IPS-NIHi7 (cell line): ENCODE data around the gene ACAA1.
"Not testable (repeated sequence)": the region's sequence is repeated elsewhere in the genome, so short reads cannot be mapped to it uniquely, and the experiment has no call there.

Source experiments
- DNase-seq: peaks from one replicate; pipeline ENCODE4 v3.0.0; 2012; ENCODE audit warnings: mixed read lengths; ENCODE audit errors: extremely low spot score

ACAA1 gene, protein sequence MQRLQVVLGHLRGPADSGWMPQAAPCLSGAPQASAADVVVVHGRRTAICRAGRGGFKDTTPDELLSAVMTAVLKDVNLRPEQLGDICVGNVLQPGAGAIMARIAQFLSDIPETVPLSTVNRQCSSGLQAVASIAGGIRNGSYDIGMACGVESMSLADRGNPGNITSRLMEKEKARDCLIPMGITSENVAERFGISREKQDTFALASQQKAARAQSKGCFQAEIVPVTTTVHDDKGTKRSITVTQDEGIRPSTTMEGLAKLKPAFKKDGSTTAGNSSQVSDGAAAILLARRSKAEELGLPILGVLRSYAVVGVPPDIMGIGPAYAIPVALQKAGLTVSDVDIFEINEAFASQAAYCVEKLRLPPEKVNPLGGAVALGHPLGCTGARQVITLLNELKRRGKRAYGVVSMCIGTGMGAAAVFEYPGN

DNA sequence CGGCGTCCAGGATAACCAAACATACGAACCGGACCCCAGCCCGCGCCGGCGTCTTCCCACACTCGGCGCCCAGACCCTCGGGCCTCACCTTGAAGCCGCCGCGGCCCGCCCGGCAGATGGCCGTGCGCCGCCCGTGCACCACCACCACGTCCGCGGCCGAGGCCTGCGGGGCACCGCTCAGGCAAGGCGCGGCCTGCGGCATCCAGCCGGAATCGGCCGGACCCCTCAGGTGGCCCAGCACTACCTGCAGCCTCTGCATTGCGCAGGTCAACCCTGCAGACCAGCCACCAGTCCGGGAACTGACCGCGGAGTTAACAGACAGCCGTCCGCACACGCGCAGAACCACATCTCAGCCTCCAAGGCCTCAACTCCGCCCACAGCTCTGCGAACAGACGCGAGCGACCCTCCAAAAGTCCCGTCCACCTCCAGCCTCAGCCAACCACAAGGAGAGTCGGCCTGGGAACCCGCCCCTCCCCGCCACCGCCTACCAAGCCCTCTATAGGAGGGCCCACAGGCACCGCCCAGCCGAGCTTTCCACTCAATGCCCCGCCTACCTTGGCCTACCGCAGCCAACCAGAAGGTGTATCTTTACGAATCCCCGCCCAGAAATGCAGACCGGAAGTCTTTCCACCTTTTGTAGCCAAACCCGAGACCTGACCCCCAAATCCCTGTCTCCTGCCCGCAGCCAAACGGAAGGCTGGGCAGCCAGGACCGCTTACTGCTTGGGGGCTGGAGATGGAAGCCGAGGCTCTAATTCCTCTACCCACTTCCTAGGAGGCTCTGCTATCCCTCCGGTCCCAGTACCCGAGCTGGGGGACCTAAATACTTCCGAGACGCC lies at the start of gene ACAA1:
TSS of gene ACAA1 (minus strand) at position 351 of the 838 bp plus-strand sequence. CDS start at position 259, 92 bp downstream.
- DNase-seq = peak; percentile 98

DNA sequence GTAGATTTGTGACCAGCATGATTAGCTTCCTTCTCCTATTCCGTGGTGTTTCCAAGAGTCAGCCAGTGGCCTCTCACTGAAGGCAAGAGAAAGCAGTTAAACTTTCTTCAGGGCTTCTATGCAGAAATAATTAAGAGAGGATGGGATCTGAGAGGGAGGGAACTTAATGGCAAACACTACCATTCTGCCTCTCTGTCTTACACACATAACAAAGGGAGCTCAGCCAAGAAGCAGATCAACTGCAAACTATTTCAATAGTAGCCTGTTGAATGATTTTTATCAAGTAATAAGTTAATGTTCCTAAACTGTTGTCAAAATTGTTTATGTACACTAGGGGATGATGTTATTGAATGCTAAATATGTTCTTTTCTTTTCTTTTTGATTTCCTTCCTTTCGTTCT lies 40.3 kb upstream of the ACAA1 start:
- DNase-seq = no peak

DNA sequence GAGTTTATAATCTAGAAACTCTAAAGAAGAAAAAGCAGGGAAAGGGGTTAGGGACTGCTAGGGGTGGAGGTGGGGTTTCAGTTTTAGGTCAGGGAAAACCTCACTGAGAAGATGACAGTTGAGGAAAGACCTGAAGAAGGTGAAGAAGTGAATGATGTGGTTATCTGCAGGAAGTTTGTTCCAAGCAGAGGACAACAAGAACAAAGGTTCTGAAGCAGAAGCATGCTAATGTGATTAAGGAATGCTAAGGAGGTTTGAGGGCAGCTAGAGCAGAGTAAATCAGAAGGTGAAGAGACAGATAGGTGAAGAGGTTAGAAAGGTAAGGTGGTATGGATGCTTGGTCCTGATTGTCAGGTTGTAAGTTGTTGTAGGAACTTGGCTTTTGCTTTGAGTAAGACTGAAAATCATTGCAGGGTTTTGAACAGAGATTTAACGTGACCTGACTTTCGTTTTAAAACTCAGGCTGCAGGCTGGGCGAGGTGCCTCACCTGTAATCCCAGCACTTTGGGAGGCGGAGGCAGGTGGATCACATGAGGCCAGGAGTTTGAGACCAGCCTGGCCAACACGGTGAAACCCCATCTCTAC lies 37.0 kb upstream of the ACAA1 start:
- no peak for DNase-seq

DNA sequence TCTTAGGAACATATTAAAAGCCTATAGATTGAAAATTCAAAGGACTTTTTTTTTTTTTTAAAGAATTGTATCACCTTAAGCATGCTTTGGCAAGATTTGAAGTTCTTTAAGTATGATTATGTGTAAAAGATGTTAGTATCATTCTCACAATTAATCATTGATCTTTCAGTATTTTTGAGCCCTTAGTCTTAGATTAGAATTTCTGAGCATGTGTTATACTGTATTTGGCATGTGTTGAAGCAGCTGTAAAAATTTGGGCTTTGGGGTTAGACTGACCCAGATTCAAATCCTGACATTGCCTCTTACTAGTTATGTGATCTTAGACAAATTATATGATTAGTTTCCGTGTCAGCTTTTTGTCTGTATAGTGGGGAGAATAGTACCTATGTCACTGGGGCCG lies 34.7 kb upstream of the ACAA1 start:
- no peak for DNase-seq

DNA sequence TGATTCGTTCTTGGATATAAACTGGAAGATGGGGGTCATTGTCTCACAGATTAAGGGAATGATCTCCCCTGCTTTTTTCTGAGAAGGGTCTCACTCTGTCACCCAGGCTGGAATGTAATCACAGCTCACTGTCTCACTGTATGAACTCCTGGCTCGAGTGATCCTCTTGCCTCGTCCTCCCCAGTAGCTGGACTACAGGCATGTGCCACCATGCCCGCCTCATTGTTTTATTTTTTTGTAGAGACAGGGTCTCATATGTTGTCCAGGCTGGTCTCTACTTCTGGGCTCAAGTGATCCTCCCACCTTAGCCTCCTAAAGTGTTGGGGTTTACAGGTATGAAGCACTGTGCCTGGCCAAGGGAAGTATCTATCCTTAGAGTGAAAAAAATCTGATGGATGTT lies 33.8 kb upstream of the ACAA1 start:
- DNase-seq = no peak

DNA sequence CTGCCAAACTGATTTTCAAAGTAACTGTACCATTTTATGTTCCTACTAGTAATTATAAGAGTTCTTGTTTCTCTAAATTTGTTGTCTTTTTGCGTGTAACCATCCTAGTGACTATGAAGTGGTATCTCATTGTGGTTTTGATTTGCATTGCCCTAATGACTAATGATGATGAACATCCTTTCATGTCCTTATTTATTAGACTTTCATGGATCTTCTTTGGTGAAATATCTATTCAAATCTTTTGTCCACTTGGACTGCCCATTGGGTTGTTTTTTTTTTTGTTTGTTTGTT lies 32.0 kb upstream of the ACAA1 start:
- no peak for DNase-seq

DNA sequence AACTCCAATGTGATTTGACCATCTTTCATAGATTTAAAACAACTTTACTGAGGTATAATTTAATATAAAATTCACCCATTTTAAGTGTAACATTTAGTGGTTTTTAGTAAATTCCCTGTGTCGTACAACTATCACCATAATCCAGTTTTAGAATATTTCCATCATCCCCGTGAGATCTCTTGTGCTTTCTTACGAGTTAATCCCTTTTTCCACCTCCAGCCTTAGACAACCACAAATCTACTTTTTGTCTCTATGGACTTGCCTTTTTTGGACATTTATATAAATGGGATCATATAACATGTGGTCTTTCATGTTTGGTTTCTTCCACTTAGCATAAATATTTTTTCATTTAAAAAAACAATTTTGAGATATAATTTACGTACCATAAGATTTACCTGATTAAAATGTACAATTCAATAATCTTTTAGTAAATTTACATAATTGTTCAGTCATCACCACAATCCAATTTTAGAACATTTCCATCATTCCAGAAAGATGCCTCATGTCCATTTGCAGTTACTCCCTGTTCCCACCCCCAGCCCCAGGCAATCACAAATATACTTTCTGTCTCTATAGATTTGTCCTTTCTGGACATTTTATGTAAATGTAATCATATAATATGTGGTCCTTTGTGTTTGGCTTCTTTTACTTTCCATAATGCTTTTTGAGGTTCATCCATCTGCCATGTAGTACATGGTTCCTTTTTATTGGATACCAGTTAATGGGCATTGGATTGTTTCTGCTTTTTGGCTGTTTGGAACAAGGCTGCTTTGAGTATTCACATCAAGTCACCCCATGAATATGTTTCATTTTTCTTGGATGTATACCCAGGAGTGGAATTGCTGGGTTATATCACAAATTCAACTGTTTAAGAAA lies 31.5 kb upstream of the ACAA1 start:
- no peak for DNase-seq

DNA sequence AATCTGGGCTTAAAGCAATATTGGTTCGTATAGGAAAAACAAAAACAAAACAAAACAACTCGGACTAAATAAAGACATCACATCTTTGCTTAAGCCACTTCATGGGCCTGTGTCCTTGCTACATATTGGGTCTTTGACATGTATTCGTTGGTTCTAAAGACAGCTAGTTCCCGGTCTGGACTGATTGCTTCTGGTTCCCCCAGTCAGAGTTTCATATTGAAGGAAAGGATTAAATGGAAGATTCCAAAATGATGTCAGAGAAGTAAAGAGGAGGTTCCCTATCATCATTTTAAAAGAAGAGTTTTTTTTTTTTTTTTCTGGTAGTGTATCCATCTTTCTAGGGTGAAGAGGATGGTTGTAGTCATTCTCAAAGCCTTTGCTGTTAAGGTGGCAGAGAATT lies 30.7 kb upstream of the ACAA1 start:
- DNase-seq = no peak

DNA sequence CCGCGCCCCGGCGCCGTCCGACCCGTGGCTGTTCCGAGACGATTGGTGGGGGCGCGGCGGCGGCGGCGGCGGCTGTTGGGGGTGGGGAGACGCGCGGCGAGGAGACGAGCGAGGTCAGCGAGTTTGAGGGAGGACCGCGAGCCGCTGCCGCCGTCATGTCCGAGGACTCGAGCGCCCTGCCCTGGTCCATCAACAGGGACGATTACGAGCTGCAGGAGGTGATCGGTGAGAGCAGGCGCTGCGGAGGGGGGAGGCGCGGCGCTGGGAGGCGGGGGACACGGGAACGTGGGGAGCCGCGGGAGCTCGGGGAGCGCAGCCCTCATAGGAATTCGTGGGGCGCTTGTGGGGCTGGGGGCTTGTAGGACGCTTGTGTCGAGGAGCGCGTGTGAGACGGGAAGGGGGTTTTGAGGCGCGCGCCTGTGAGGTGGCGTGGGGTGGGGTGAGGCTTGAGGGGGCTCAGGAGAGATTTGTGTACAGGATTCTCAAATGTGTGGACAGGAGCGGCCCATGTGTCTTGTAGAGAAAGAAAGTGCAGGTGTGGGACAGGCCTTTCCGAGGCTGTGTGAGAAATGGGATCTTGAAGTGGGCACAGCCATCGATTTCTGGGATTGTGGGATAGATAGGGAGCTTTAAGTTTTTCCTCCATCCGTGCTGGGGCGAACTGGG lies 28.9 kb upstream of the ACAA1 start:
- DNase-seq = peak; percentile 52

DNA sequence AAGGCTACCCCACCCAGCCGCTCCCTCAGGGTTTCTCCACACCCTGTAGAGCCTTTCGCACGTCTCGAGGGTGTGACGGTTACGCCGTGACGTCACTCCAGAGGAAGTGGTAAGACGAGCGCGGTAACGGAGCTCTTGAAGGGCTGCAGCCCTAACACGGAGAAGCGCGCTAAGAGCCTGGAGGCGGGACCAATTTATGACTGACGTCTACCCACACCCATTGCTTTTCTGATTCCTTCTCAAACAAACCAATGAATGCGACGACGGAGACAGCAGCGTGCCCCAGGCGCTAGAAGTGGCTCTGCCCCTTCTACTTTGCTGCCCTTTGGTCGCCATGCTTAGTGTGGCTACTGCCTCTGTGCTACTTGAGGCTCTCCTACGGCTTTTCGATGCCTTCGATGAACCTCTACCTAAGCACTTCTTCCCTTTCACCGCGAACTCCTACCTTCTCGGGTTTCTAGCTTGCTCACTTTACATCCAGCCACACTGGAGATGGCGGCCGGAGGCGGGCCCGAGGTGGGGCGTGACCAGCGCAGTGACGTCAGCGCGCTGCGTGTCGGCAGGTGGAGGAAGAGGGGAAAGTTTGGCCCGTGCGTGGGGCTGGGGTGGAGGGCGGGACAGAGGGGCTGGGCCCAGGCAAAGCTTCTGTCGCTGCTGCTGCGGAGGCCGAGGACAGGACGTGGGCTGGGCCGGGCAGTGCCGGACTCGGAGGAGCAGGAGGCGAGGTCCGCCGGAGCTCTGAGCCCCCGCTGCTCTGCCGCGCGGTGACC lies 28.2 kb upstream of the ACAA1 start, which contains the start of gene OXSR1:
TSS of gene OXSR1 (plus strand) at position 586 of the 770 bp plus-strand sequence. CDS start 340 bp downstream, outside the sequence.
- DNase-seq = peak; percentile 94

DNA sequence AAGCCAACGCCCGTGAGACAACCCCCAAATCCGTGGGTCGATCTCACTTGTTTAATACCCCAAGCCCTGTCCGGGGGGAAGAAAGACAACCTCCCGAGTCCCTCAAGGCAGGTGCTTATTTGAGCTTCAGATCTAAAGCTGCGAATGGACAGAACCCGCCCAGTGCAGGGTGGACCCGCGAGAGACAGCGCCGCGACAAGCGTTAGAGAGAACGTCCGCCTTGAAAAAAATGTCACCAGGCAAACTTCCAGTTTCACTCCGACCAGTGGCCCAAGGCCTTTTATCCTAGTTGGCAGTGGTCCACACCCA lies 27.7 kb upstream of the ACAA1 start:
- DNase-seq = no peak

DNA sequence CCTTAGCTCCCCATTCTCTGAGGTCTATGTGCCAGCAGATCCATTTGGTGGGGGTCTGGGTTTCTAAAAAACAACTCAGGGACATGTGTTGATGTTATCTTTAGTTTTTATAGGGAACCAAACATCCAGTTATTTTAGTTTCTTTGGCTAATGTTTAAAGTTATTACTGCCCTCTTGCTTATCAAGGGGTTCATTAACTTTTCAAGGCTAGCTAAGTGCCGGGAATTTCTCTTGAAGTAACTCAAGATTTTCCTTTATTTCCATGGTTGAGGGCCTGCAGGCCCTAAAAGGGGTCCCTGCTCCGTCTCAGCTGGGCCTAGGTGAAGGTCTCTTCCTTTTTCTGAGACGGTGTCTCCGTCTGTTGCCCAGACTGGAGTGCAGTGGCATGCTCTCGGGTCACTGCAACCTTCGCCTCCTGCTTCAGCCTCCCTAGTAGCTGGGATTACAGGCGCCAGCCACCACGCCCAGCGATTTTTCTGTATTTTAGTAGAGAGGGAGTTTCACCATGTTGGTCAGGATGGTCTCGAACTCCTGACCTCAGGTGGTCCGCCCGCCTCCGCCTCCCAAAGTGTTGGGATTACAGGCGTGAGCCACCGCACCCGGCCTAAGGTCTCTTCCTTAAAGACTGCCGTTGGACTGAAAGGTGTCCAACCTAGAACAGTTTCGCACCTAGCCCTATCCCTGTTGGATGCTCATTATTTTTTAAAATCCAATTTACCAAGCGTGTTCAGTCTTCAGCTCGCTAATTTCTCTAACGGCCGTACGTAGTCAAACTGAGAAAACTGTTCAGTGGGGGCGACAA lies 27.1 kb upstream of the ACAA1 start:
- DNase-seq = no peak

DNA sequence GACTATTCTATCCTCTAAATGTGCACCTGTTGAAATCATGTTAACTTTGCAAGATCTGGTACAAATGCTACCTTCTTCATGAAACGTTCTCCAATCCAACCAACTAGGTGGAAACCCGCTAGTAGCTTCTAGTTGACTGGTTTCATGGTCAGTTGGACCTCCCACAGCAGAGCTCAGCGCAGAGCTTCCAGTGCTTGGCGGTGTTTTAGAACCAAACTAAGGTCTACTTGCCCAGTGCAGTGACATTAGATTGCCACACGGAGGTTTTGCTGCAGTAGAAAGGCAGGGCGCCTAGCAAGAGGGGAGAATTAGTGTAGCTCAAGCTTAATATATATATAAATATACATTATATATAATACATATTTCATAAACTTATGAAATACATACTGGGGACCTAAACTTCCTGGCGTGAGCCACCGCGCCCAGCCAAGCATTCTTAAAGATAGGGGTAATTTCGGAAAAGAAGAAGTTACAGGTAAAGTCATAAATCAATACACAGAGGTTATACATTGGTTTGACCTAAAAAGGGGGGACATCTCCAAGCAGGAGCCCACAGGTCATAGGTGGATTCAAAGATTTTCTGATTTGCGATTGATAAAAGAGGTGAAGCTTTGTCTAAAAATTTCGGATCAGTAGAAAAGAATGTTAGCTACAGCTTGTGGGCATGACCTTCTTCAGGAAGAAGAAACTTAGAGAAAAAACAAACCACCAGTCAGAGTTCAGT lies 26.4 kb upstream of the ACAA1 start:
- no peak for DNase-seq

DNA sequence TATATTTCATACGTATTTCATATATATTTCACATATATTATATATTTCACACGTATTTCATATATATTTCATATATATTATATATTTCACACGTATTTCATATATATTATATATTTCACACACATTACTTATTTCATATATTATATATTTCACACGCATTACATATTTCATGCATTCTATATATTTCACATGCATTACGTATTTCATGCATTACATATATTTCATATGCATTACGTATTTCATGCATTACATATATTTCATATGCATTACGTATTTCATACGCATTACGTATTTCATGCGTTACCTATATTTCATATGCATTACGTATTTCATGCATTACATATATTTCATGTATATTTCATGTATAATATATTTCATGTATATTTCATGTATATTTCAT lies 23.8 kb upstream of the ACAA1 start:
- DNase-seq = not testable (repeated sequence)

DNA sequence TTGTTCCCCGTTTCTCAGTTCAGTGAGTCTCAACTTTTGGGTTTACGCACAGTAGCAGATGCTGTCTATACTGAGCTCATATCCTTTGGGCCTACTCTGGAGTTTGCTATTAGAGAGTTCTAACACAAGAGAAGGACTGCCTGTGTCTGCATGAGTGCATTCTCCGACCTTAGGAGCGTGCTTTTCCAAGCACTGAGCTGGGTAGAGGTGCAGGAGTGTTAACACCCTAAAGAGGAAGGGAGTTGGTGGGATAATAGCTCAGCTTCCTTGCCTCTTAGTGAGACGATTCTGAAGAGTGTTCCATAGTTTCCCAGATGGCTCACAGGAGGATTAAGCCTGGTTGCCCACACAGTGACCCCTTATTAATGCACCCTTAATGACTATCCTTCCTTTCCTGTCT lies 21.5 kb upstream of the ACAA1 start:
- DNase-seq = no peak

DNA sequence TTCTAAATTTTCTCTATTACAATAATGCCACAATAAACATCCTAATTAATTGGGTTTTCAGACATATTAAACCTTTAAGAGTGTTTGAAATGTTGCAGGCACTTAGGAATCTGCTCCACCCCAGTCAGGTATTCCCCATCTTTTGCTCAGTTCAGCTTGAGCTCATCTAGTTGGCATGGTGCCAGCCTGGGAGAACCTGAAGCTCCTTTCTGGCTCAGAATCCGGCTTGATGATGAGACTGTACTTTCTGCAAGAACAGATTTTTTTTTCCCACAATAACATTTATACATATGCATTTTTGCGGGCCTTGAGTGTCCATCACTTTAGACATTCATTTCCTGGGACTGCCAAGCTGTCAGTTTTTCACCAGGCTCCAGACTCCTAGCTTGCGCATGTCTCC lies 20.7 kb upstream of the ACAA1 start:
- DNase-seq = no peak

DNA sequence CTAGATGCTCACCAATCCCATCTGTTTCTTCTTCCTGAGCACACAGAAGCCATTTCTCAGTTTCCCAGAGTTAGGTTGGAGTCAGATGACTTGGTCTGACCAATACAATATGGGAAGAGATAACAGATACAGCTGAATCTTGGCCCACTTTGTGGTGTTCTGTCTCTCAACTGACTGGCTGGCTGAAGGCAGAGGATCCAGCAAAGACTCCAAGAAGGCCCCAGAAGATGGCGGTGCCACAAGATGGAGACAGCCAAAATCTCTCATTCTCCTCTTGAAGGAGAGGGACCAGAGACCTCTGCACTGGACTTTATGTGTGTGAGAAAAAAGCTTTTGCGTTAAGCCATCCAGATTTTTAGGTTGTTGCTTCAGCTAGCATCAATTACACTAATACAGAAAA lies 20.2 kb upstream of the ACAA1 start:
- DNase-seq = no peak

DNA sequence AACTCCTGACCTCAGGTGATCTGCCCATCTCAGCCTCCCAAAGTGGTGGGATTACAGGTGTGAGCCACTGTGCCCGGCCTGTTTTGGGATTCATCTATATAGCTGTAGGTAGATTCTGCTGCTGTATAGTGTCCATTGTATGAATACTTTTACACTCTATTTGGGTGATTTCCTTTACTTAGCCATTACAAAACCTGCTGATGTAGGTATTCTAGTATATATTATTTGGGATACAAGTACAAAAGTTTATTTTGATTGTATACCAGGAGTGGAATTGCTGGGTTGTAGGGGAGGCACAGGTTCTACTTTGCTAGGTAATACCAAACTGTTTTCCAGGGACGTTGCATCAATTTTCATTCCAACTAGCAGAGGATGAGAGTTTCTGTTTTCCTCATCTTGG lies 18.9 kb upstream of the ACAA1 start:
- no peak for DNase-seq

DNA sequence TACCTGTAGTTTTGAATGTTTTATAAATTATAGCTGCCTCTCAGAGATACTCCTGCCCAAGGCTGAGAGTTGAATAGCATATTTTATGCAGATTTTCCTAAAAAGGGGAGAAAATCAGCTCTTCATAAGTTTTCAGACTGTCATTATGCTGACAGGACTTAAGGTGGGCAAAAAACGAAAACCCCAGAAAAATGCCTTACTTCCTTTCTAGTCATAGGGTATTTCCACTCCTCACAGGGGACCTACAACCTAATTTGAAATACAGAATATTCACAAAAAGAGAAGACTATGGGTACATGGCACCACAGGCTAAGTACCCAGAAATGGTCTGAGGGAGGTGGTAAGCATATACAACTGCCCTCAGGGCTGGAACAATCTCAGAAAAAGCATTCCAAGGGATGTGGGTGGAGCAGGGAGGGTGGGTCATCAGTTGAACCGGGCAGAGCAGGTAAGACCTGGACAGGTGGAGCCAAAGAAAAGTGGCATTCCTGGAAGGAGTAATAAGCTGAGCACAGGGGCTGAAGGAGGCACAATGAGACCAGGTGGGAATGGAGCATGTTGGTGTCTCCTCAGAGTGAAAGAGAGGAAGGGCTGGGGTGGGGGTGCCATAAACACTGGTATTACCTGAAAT lies 17.8 kb upstream of the ACAA1 start:
- DNase-seq = no peak
